Measurements from ENCODE around the gene CIAO2B.

The CIAO2B gene

DNA sequence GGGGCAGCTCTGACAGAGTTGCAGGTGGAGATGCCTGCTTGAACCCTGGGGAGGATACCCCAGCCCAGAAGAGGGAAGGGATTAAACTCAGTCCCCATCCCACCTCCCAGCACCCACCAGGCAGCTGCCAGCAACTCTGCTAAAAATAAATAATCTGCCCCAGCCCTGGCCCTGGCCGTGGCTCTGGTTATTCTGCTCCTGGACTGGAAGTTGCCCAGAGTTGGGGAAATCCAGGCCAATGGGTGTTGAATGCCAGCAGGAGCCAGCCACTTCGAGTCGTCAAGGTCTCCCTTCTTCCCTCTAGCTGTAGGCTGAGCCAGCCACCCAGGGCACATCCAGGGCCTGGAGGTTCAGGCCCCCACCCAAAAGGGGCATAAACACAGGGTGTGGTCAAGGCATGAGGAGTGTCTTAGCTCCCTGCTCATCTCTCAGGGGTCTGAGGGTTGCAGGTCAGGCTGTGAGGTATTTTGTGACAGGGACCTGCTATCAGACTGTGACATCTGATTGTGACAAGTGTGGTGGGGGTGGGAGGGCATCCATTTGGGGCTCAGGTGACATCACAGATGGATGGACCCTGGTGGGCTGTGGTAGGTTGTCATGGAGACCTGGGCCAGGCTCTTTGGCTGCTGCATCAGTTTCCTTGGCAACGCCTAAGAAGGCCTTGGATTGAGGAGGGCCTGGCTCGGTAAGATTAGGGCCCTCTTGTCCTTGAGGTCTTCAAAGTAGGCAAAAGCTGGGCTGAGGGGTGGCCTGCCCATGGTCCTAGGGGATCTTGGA lies 7.8 kb downstream of the CIAO2B start:
- ChIA-PET CTCF (interaction anchor here (0.5 to 1.3 kb wide), 2 partner anchors 7 to 31 kb away, joined by 3 to 7 read pairs; no protein-coding TSS in a partner anchor), POLR2A (ENCODE audit: low non-redundant PET) (no interaction called here)
- H3K27ac ChIP-seq: peak overlapping the region; percentile 60
- TF ChIP-seq, protein P1, sequence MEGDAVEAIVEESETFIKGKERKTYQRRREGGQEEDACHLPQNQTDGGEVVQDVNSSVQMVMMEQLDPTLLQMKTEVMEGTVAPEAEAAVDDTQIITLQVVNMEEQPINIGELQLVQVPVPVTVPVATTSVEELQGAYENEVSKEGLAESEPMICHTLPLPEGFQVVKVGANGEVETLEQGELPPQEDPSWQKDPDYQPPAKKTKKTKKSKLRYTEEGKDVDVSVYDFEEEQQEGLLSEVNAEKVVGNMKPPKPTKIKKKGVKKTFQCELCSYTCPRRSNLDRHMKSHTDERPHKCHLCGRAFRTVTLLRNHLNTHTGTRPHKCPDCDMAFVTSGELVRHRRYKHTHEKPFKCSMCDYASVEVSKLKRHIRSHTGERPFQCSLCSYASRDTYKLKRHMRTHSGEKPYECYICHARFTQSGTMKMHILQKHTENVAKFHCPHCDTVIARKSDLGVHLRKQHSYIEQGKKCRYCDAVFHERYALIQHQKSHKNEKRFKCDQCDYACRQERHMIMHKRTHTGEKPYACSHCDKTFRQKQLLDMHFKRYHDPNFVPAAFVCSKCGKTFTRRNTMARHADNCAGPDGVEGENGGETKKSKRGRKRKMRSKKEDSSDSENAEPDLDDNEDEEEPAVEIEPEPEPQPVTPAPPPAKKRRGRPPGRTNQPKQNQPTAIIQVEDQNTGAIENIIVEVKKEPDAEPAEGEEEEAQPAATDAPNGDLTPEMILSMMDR (conservative IDR thresholded peaks at IDR 0.05; ENCODE audit: low read depth): no peak
- no peak for DNase-seq (ENCODE audit: low spot score)

DNA sequence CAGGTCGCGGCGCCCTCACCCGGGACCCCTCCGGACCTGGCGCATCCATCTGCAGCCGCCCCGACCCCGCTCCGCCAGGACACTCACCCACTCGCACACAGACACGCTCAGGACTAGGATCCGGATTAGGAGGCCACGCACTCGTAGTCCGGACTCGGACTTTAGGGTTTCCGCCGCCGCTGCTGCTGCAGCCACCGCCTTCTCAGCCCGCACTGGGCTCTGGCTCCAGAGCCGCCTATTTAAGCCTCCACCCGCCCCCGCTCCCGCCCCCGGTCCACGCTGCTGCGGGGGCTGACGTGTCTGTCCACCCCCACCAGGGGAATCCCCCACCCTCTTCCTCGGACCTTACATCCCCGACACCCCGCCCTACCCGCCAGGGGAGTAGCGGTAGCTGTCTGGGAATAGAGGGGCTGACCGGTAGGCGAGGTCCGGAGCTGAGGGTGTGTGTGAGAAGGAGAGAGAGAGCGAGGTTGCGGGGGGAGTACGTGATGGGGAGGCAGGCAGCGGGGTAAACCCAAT lies 8.8 kb downstream of the CIAO2B start, which contains the start of gene RRAD:
Gene RRAD (minus strand): TSS at position 214 of the 519 bp plus-strand sequence. CDS start 356 bp downstream, outside the sequence.
- H3K27ac ChIP-seq: peak within 1 kb of the TSS; percentile 4; the same call in 1 of the 2 replicates
- TF ChIP-seq, protein P1 (conservative IDR thresholded peaks at IDR 0.05; ENCODE audit: low read depth): no peak
- no peak for DNase-seq (ENCODE audit: low spot score)
- CTCF ChIA-PET: no interaction called here
- POLR2A ChIA-PET (ENCODE audit: low non-redundant PET): no interaction called here

DNA sequence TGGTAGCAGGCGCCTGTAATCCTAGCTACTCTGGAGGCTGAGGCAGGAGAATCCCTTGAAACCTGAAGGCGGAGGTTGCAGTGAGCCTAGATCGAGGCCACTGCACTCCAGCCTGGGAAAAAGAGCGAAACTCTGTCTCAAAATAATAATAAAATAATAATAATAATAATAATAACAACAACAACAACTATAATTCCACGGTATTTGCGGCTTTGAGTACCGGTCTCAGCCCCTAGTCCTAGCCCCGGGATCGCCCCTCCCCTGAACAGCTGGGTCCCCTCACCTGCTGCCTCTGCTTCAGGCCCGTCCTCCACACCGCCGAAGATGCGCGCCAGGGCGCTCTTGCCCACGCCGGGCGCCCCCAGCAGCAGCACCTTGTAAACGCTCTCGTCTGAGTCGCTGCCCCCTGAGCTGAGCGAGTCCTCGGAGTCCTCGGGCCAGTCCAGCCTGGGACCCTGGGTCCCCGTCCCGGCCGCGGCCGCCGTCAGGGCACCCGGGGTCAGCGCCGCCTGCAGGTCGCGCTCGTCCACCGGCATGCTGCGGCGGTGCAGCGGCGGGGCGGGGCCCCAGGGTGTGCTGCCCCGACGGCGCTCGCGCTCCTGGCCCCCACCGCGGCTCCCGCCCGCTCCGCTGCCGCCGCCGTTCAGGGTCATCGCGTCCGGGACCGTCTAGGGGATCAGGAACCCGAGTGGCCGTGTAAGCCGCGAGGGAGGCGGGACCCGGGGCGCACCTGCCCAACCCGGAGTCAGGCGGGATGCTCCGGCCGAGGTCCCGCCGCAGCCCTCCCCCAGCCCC lies 9.5 kb downstream of the CIAO2B start:
- CTCF ChIA-PET: no interaction called here
- DNase-seq (ENCODE audit: low spot score): no peak
- TF ChIP-seq, protein P1 (conservative IDR thresholded peaks at IDR 0.05; ENCODE audit: low read depth): peak; percentile 50
- POLR2A ChIA-PET (ENCODE audit: low non-redundant PET): no interaction called here
- no peak overlapping the region for H3K27ac ChIP-seq

DNA sequence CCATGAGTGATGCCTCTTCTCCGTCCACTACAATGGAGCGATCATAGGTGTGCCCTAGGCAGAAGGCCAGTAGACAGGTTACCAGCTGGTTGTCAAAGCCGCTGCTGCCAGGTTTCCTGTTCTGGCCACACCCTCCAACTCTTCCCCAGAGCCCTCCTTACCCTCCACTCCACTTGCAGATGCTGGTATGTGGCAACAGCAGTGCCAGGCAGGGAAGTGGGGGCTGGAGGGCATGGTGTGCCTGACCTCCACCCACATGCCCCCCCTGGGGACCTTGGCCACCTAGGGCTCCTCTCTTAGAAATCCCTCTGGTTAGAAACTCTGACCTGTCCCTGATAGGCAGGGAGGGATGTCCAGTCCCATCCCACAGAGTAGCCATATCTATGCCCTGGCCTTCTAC lies 10.3 kb downstream of the CIAO2B start:
- ChIA-PET CTCF (no interaction called here), POLR2A (ENCODE audit: low non-redundant PET) (no interaction called here)
- no peak for DNase-seq (ENCODE audit: low spot score)
- TF ChIP-seq, protein P1 (conservative IDR thresholded peaks at IDR 0.05; ENCODE audit: low read depth): no peak
- H3K27ac ChIP-seq: no peak overlapping the region

DNA sequence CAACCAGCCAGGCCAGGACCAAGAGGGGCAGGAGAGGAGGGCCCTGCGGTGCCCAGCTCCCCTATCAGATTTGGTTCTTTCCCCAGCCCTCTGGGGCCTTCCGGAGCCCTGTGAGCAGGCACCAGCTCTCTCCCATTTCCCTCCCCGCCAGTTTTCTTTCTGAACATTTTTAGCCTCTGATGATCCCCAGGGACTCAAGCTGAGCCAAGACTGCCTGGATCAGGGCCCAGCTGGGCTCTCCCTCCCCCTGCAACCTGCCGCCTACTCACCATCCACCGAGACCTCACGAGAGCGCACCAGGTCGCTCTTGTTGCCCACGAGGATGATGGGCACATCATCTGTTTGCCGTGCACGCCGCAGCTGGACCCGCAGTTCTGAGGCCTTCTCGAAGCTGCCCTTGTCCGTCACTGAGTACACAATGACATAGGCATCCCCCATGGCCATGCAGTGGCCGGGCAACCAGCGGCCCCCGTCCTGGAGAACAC lies 10.9 kb downstream of the CIAO2B start:
- no peak for DNase-seq (ENCODE audit: low spot score)
- no peak overlapping the region; the same call in 1 of the 2 replicates for H3K27ac ChIP-seq
- ChIA-PET POLR2A (ENCODE audit: low non-redundant PET) (no interaction called here), CTCF (no interaction called here)
- TF ChIP-seq, protein P1 (conservative IDR thresholded peaks at IDR 0.05; ENCODE audit: low read depth): no peak

DNA sequence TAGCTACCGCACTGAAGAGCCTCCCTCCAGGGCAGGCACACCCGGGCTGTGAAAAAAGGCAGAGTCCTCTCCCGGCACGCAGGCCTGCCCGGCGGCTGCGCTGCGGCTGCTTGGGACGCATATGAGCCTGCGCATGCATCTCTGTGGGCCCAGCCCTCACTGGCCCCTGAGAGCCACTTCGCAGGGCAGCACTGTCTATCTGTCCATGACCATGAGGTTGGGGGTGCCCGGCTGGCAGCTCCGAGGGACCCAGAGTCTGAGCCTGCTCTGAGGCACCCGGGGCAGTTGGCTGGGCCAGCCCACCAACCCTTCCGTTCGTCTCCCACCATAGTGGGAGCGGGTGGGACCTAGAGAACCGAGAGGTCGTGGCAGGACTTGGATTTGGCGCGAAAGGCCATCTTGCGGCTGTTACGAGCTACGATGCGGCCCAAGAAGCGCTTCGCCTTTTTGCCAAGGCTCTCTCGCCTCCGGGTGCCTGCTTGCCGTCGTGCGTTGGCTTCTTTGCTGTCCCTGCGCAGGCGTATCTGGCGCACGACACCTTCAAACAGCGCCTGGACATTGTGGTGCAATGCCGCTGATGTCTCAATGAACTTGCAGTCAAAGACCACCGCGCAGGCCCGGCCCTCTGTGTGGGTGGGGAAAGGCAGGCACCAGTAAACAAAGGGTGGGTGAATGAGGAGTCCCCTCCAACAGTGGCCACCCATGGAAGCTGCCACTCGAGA lies 12.3 kb downstream of the CIAO2B start:
- ChIA-PET POLR2A (ENCODE audit: low non-redundant PET) (no interaction called here), CTCF (interaction anchor here (1.0 kb wide), 1 partner anchor 27 kb away, joined by 4 read pairs; no protein-coding TSS in a partner anchor)
- TF ChIP-seq, protein P1 (conservative IDR thresholded peaks at IDR 0.05; ENCODE audit: low read depth): no peak
- DNase-seq (ENCODE audit: low spot score): no peak
- no peak overlapping the region for H3K27ac ChIP-seq

Measured in RWPE1 (cell line).